ENCODE data around the gene TSPAN15. TPM values are rescaled to one million over a fixed set of nuclear protein-coding genes. Genes with fewer than 3 reads are reported as not detected.

Gene TSPAN15
- total RNA-seq, 1 experiment from 2014 or later, result 7.7 TPM

DNA sequence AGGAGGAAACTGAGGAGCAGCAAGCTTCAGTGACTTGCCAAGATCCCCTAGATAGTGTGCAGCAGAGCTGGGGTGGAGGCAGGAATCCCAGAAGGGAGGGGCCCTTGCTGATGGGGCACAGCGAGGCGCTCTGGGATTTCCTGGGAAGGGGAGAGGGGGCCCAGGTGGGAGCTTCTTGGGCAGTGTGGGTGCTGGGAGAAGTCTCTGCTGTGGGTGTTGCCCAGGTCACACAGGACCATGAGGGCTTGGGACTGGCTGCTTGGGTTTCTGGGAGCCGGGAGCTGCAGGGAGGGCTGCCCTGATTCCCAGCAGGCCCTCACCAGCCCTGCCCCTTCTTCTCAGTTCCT, 55.2 kb downstream of the TSPAN15 start:
- Histone ChIP-seq H3K4me2 (ENCODE audit: insufficient read depth, insufficient read length, low read length) (no peak overlapping the region), H2AK5ac (ENCODE audit: insufficient read length, low read length) (no peak overlapping the region), H3K23me2 (ENCODE audit: insufficient read length, low read depth, low read length, poor library complexity, severe bottlenecking) (no peaks in the 10 kb centered on the region), H2BK120ac (ENCODE audit: low read depth, low read length, poor library complexity, severe bottlenecking) (no peak overlapping the region), H2BK12ac (ENCODE audit: insufficient read length, low read depth, low read length) (no peak overlapping the region), H4K5ac (ENCODE audit: insufficient read length, low read depth, low read length) (no peak overlapping the region), H3K14ac (ENCODE audit: insufficient read depth, low read length) (no peak overlapping the region), H3K9me3 (ENCODE audit: control insufficient read depth, low read depth, low read length) (no peaks in the 10 kb centered on the region), H4K91ac (ENCODE audit: insufficient read length, low read depth, low read length) (no peak overlapping the region), H3K23ac (ENCODE audit: insufficient read length, low read depth, low read length) (no peak overlapping the region), H3K79me1 (ENCODE audit: insufficient read depth, low read depth, low read length, poor library complexity, severe bottlenecking) (no peaks in the 10 kb centered on the region), H3K79me2 (ENCODE audit: insufficient read depth, low read length) (no peaks in the 10 kb centered on the region), H4K8ac (replicated peaks; ENCODE audit: insufficient read length, low read depth, low read length) (no peak overlapping the region), H3K4me1 (ENCODE audit: insufficient read depth, low read length) (no peaks in the 10 kb centered on the region), H3K27ac (ENCODE audit: insufficient read length, low read depth, low read length) (no peak overlapping the region), H2BK15ac (ENCODE audit: low read depth, low read length) (no peak overlapping the region), H3K18ac (ENCODE audit: insufficient read length, low read depth, low read length) (no peak overlapping the region), H3T11ph (ENCODE audit: low read length) (no peak overlapping the region), H4K20me1 (ENCODE audit: control insufficient read depth, insufficient read depth, insufficient read length) (no peaks in the 10 kb centered on the region), H3K9ac (ENCODE audit: extremely low read depth, insufficient read length, low read length) (no peak overlapping the region), H2BK5ac (ENCODE audit: insufficient read length, low read length) (no peak overlapping the region), H2AFZ (ENCODE audit: low read length) (no peak overlapping the region), H3K4ac (ENCODE audit: low read depth, low read length) (no peak overlapping the region), H2BK20ac (ENCODE audit: low read depth, low read length, poor library complexity, severe bottlenecking) (no peak overlapping the region), H3K56ac (ENCODE audit: insufficient read length, low read depth, low read length) (no peak overlapping the region), H3K27me3 (ENCODE audit: insufficient read depth, low read length) (no peaks in the 10 kb centered on the region)
- no peak for DNase-seq
- Mint-ChIP-seq H3K9me3 (no peaks in the 10 kb centered on the region), H3K4me3 (no peak overlapping the region), H3K27ac (no peak overlapping the region), H3K4me1 (peaks cover 7 to 8% of the 10 kb centered on the region in 2 experiments), H3K27me3 (ENCODE audit: low read depth) (peaks cover 19% of the 10 kb centered on the region), H3K36me3 (ENCODE audit: insufficient read depth in 1 of 3, low read depth in 3 of 3) (no peaks in the 10 kb centered on the region)
- TF ChIP-seq, protein P1, sequence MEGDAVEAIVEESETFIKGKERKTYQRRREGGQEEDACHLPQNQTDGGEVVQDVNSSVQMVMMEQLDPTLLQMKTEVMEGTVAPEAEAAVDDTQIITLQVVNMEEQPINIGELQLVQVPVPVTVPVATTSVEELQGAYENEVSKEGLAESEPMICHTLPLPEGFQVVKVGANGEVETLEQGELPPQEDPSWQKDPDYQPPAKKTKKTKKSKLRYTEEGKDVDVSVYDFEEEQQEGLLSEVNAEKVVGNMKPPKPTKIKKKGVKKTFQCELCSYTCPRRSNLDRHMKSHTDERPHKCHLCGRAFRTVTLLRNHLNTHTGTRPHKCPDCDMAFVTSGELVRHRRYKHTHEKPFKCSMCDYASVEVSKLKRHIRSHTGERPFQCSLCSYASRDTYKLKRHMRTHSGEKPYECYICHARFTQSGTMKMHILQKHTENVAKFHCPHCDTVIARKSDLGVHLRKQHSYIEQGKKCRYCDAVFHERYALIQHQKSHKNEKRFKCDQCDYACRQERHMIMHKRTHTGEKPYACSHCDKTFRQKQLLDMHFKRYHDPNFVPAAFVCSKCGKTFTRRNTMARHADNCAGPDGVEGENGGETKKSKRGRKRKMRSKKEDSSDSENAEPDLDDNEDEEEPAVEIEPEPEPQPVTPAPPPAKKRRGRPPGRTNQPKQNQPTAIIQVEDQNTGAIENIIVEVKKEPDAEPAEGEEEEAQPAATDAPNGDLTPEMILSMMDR (conservative IDR thresholded peaks at IDR 0.05), result no peak
- no CpG with 5 or more reads among the region's 3 CpGs for WGBS (ENCODE audit: extremely low coverage, insufficient read length, low lambda C conversion rate)

All from H9 (cell line).